K562 (cell line): ENCODE measurements around the gene SLC1A5.

Source experiments
- CHD2 ChIP-seq: IDR thresholded peaks from 2 replicates; pipeline ENCODE4 v1.6.1; 2011; ENCODE audit warnings: low read depth, low read length
- IRF2 ChIP-seq: sonication (generic); formaldehyde crosslinking; IDR thresholded peaks from 2 replicates; pipeline ENCODE4 v1.8.1; 2022; ENCODE audit warnings: mild to moderate bottlenecking, missing genetic modification reagents
- JUN ChIP-seq, 2 experiments: sonication (generic) in 1 of 2; formaldehyde crosslinking in 1 of 2; IDR thresholded peaks; 2 replicates each; pipeline versions ENCODE4 v1.6.1 to v1.8.0; 2012 to 2022; ENCODE audit warnings: borderline replicate concordance in 2 of 2, mild to moderate bottlenecking in 2 of 2, improper control_type of control experiment in 1 of 2, low read depth in 1 of 2, low read length in 1 of 2, missing genetic modification reagents in 1 of 2
- POLR2AphosphoS5 ChIP-seq: IDR thresholded peaks from 2 replicates; pipeline ENCODE4 v1.6.1; 2011; ENCODE audit warnings: mild to moderate bottlenecking, low read depth, low read length, moderate library complexity; ENCODE audit not compliant: control insufficient read depth, insufficient read depth
- SMAD3 ChIP-seq: fragments of 450-650 bp; formaldehyde crosslinking; conservative IDR thresholded peaks from 2 replicates; pipeline ENCODE4 v1.4.0; 2020; ENCODE audit warnings: mild to moderate bottlenecking
- TF ChIP-seq, protein P1 (sequence below): fragments of 450-650 bp; IDR thresholded peaks from 2 replicates; pipeline ENCODE4 v1.6.1; 2016; ENCODE audit warnings: low read depth
- TF ChIP-seq, protein P2 (sequence below), 2 experiments: fragments of 450-650 bp; IDR thresholded peaks; 2 replicates each; pipeline ENCODE4 v1.6.1; 2016
- TF ChIP-seq, protein P3 (sequence below): sonication (generic); formaldehyde crosslinking; IDR thresholded peaks from 2 replicates; pipeline ENCODE4 v1.8.1; 2023; ENCODE audit warnings: mild to moderate bottlenecking, missing genetic modification reagents
- TF ChIP-seq, protein P4 (sequence below): fragments of 250-450 bp; sonication (Bioruptor Pico); IDR thresholded peaks from 2 replicates; pipeline ENCODE4 v1.8.0; 2022; ENCODE audit warnings: moderate library complexity, mild to moderate bottlenecking, inconsistent platforms
- TF ChIP-seq, protein P5 (sequence below): sonication (generic); formaldehyde crosslinking; IDR thresholded peaks from 2 replicates; pipeline ENCODE4 v1.9.0; 2022; ENCODE audit warnings: mild to moderate bottlenecking, missing genetic modification reagents
- TF ChIP-seq, protein P6 (sequence below): sonication (generic); formaldehyde crosslinking; IDR thresholded peaks from 2 replicates; pipeline ENCODE4 v1.5.0; 2020; ENCODE audit warnings: missing genetic modification reagents

DNA sequence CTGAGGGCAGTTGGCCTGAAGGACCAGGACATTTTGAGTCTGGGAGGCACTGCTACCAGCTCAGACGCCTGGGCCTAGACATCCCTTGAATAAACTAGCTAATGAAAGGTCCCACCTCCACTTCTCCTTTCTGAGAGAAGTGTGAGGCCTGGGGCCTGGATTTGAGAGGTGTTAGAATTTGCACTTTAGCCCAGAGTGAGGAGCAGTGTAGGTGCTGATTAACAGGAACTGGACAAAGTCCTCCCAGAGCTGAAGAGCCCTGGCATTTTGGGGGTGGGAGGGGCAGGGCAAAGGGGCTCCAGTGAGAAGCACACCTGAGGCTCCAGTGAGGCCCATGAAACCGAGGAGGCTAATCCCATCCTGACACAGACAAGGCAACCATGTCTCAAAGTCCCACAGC is 15.2 kb upstream of the SLC1A5 start:
- TF ChIP-seq SMAD3 (CRISPR knock-in tag) (no peak), IRF2 (CRISPR knock-in tag) (no peak), CHD2 (no peak), POLR2AphosphoS5 (no peak), JUN (IDR thresholded peaks at IDR 0.05; ENCODE audit: borderline replicate concordance, low read depth, low read length) (no peak), JUN (CRISPR knock-in tag; IDR thresholded peaks at IDR 0.05; ENCODE audit: borderline replicate concordance) (no peak)
- TF ChIP-seq, protein P1, sequence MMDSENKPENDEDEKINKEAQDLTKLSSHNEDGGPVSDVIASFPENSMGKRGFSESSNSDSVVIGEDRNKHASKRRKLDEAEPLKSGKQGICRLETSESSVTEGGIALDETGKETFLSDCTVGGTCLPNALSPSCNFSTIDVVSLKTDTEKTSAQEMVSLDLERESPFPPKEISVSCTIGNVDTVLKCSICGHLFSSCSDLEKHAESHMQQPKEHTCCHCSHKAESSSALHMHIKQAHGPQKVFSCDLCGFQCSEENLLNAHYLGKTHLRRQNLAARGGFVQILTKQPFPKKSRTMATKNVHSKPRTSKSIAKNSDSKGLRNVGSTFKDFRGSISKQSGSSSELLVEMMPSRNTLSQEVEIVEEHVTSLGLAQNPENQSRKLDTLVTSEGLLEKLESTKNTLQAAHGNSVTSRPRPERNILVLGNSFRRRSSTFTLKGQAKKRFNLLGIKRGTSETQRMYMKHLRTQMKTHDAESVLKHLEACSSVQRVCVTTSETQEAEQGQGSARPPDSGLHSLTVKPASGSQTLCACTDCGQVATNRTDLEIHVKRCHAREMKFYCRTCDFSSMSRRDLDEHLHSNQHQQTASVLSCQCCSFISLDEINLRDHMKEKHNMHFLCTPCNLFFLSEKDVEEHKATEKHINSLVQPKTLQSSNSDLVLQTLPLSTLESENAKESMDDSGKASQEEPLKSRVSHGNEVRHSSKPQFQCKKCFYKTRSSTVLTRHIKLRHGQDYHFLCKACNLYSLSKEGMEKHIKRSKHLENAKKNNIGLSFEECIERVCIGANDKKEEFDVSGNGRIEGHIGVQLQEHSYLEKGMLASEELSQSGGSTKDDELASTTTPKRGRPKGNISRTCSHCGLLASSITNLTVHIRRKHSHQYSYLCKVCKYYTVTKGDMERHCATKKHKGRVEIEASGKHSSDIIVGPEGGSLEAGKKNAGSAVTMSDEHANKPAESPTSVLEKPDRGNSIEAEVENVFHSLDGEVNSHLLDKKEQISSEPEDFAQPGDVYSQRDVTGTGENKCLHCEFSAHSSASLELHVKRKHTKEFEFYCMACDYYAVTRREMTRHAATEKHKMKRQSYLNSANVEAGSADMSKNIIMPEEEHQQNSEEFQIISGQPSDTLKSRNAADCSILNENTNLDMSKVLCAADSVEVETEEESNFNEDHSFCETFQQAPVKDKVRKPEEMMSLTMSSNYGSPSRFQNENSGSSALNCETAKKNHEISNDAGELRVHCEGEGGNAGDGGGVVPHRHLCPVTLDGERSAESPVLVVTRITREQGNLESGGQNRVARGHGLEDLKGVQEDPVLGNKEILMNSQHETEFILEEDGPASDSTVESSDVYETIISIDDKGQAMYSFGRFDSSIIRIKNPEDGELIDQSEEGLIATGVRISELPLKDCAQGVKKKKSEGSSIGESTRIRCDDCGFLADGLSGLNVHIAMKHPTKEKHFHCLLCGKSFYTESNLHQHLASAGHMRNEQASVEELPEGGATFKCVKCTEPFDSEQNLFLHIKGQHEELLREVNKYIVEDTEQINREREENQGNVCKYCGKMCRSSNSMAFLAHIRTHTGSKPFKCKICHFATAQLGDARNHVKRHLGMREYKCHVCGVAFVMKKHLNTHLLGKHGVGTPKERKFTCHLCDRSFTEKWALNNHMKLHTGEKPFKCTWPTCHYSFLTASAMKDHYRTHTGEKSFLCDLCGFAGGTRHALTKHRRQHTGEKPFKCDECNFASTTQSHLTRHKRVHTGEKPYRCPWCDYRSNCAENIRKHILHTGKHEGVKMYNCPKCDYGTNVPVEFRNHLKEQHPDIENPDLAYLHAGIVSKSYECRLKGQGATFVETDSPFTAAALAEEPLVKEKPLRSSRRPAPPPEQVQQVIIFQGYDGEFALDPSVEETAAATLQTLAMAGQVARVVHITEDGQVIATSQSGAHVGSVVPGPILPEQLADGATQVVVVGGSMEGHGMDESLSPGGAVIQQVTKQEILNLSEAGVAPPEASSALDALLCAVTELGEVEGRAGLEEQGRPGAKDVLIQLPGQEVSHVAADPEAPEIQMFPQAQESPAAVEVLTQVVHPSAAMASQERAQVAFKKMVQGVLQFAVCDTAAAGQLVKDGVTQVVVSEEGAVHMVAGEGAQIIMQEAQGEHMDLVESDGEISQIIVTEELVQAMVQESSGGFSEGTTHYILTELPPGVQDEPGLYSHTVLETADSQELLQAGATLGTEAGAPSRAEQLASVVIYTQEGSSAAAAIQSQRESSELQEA = no peak
- TF ChIP-seq, protein P2, sequence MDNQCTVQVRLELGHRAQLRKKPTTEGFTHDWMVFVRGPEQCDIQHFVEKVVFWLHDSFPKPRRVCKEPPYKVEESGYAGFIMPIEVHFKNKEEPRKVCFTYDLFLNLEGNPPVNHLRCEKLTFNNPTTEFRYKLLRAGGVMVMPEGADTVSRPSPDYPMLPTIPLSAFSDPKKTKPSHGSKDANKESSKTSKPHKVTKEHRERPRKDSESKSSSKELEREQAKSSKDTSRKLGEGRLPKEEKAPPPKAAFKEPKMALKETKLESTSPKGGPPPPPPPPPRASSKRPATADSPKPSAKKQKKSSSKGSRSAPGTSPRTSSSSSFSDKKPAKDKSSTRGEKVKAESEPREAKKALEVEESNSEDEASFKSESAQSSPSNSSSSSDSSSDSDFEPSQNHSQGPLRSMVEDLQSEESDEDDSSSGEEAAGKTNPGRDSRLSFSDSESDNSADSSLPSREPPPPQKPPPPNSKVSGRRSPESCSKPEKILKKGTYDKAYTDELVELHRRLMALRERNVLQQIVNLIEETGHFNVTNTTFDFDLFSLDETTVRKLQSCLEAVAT (IDR thresholded peaks at IDR 0.05) = no peak
- TF ChIP-seq, protein P3, sequence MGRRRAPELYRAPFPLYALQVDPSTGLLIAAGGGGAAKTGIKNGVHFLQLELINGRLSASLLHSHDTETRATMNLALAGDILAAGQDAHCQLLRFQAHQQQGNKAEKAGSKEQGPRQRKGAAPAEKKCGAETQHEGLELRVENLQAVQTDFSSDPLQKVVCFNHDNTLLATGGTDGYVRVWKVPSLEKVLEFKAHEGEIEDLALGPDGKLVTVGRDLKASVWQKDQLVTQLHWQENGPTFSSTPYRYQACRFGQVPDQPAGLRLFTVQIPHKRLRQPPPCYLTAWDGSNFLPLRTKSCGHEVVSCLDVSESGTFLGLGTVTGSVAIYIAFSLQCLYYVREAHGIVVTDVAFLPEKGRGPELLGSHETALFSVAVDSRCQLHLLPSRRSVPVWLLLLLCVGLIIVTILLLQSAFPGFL = no peak
- TF ChIP-seq, protein P4, sequence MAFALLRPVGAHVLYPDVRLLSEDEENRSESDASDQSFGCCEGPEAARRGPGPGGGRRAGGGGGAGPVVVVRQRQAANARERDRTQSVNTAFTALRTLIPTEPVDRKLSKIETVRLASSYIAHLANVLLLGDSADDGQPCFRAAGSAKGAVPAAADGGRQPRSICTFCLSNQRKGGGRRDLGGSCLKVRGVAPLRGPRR (CRISPR knock-in tag) = no peak
- TF ChIP-seq, protein P5, sequence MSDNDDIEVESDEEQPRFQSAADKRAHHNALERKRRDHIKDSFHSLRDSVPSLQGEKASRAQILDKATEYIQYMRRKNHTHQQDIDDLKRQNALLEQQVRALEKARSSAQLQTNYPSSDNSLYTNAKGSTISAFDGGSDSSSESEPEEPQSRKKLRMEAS (CRISPR knock-in tag) = no peak
- TF ChIP-seq, protein P6, sequence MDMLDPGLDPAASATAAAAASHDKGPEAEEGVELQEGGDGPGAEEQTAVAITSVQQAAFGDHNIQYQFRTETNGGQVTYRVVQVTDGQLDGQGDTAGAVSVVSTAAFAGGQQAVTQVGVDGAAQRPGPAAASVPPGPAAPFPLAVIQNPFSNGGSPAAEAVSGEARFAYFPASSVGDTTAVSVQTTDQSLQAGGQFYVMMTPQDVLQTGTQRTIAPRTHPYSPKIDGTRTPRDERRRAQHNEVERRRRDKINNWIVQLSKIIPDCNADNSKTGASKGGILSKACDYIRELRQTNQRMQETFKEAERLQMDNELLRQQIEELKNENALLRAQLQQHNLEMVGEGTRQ (CRISPR knock-in tag) = no peak
